ENCODE results near the gene ARHGAP26.

Gene ARHGAP26

DNA sequence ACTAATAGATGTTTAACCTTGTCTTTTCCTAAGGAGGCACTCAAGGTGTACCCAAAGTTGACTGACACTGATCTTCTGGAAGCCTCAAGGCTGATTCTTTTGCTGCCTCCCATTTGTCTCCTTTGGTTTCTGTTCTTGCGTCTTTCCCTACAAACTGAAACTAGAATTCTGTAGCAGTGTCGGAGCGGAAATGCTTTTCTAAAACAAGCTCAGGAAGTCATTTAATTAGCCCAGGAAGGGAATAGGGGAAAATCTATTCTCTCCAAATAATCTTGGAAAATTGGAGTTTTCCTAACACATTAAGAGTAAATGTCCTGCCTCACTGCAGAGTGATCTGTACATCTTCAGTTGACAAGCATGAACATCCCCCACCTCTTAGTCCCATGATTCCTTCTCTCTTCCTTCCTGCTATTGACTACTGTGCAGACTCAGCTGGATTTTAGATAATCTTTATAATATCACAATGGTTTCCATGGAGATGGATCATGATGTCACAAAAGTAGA is 450.6 kb downstream of the ARHGAP26 start:
- TF ChIP-seq, protein P1, sequence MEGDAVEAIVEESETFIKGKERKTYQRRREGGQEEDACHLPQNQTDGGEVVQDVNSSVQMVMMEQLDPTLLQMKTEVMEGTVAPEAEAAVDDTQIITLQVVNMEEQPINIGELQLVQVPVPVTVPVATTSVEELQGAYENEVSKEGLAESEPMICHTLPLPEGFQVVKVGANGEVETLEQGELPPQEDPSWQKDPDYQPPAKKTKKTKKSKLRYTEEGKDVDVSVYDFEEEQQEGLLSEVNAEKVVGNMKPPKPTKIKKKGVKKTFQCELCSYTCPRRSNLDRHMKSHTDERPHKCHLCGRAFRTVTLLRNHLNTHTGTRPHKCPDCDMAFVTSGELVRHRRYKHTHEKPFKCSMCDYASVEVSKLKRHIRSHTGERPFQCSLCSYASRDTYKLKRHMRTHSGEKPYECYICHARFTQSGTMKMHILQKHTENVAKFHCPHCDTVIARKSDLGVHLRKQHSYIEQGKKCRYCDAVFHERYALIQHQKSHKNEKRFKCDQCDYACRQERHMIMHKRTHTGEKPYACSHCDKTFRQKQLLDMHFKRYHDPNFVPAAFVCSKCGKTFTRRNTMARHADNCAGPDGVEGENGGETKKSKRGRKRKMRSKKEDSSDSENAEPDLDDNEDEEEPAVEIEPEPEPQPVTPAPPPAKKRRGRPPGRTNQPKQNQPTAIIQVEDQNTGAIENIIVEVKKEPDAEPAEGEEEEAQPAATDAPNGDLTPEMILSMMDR (IDR thresholded peaks at IDR 0.05; ENCODE audit: control insufficient read depth, extremely low read depth, insufficient read depth) = no peak
- H3K4me3 ChIP-seq (ENCODE audit: low read depth, low read length) = no peak overlapping the region
- no peak for DNase-seq (ENCODE audit: low read depth)

DNA sequence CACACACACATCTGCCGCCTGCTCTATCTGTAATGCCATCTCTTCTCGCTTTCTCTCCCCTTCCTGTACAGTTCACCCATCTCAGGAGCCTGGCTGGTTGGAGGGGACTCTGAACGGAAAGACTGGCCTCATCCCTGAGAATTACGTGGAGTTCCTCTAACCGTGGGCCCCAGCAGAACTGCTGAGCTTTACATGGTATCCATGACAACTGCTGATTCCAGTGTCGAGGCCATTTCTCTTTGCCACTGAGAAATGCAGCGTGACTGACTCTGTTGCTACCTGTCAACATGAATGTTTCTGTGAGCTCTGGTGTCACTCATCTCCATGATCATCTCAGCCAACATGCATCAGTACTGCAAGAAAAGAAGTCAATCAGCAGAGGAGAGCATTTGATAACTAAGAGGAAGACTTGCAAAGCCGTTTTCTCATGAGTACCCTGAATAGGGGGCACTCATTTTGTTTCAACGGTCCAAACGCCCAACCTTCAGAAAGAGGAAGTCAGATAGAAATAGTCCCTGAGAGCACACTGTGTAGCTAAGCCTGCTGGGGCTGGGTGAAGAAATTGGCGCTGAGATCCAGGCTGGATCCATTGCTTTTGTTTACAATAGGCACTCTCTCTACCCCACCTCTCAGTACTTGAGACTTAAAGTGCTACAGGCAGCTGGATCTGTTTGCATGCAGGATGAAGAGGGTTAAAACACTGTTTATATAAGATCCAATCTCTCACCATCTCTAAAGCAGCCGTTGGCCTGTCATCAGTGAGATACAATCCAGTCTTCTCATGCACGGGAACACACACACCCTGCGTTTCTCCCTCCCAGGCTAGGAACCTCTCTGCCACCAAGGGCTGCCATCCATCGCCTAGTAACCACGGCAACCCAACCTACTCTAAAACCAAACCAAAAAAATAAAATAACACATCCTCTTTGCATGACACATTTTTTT is 452.4 kb downstream of the ARHGAP26 start:
- H3K4me3 ChIP-seq (ENCODE audit: low read depth, low read length) = no peak overlapping the region
- DNase-seq (ENCODE audit: low read depth) = peak; percentile 50
- TF ChIP-seq, protein P1 (IDR thresholded peaks at IDR 0.05; ENCODE audit: control insufficient read depth, extremely low read depth, insufficient read depth) = no peak

DNA sequence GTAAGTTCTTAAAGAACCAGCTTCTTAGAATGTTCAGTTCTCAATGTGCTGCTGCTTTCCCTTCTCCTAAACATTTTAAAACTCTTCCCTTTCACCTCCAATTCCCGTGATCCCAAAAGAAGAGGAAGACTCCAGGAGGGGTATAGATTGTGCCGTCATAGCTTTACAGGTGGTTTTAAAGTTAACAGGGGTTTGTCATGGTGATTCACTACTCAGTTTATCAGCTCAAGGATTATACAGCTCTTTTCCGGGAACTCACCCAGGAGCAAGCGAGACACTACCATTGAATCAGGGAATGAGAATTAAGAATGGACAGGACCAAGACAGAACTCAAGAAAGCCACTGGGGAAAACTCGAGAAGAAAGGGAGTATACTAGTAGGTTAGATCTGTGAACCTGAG is 454.5 kb downstream of the ARHGAP26 start:
- TF ChIP-seq, protein P1 (IDR thresholded peaks at IDR 0.05; ENCODE audit: control insufficient read depth, extremely low read depth, insufficient read depth) = no peak
- no peak for DNase-seq (ENCODE audit: low read depth)
- no peak overlapping the region for H3K4me3 ChIP-seq (ENCODE audit: low read depth, low read length)

DNA sequence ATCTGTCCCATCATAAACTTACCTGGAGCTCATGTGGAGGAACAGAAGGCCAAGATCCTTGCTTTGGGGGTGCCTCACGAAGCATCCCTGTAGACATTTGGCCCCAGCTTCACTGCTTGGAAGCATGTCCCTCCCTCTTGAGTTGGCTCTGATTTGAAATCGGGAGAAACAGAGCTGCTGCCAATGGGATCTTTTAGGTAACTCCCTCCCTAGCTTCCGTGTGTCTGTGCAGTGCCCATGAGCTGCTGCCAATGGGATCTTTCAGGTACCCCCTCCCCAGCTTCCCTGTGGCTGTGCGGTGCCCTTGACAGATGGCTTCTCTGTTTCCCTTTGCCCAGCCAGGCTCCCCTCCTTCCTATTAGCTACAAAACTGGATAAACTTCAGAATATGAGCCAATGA is 455.3 kb downstream of the ARHGAP26 start:
- H3K4me3 ChIP-seq (ENCODE audit: low read depth, low read length) = no peak overlapping the region
- TF ChIP-seq, protein P1 (IDR thresholded peaks at IDR 0.05; ENCODE audit: control insufficient read depth, extremely low read depth, insufficient read depth) = no peak
- no peak for DNase-seq (ENCODE audit: low read depth)

DNA sequence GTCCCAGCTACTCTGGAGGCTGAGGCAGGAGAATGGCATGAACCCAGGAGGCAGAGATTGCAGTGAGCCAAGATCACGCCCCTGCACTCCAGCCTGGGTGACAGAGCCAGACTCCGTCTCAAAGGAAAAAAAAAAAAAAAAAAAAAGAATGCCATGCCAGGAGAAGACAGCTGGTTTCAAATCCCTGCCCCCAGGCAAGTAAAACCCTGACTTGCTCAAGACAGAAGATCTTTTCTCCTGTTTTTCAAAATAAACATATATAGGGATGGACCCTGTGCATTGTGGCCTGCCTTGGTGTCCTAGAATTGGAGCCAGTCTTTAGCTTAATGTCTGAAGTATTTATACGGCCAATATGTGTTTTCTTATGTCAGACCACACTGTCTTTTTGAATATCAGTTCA is 456.2 kb downstream of the ARHGAP26 start:
- no peak for DNase-seq (ENCODE audit: low read depth)
- TF ChIP-seq, protein P1 (IDR thresholded peaks at IDR 0.05; ENCODE audit: control insufficient read depth, extremely low read depth, insufficient read depth) = no peak
- no peak overlapping the region for H3K4me3 ChIP-seq (ENCODE audit: low read depth, low read length)

DNA sequence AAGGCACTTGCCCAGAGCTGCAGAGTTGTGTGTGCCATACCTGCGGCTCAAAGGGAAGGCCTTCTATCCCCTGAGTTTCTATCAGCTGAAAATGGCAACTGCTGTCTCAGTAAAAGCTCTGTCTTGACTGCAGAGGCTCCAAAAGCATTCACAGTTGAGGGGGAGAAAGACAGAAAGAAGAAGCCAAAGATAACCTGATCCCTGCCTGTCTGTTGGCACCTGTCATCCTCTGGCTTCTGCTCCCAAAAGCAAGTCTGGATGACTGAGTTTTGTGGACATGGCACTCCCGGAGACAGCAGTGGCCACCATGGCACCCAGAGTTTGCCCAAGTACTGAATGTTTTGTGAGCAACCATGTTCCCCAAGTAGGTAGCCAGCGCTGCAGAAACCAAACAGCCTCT is 456.7 kb downstream of the ARHGAP26 start:
- TF ChIP-seq, protein P1 (IDR thresholded peaks at IDR 0.05; ENCODE audit: control insufficient read depth, extremely low read depth, insufficient read depth) = no peak
- no peak for DNase-seq (ENCODE audit: low read depth)
- no peak overlapping the region for H3K4me3 ChIP-seq (ENCODE audit: low read depth, low read length)

Measured in LNCaP clone FGC (cell line).